Stomach (tissue), 4 donors: ENCODE data around the gene NUMB.

Source experiments
- POLR2A ChIP-seq, 4 donors: fragments of 450-650 bp; IDR thresholded peaks; one replicate each; pipeline ENCODE4 v1.6.1; 2016; ENCODE audit warnings: antibody characterized with exemption in 4 of 4, control low read depth in 2 of 4, mild to moderate bottlenecking in 1 of 4, moderate library complexity in 1 of 4
- POLR2AphosphoS5 ChIP-seq, 3 donors: sonication (generic); formaldehyde crosslinking; IDR thresholded peaks; one replicate each; pipeline ENCODE4 v1.6.1; 2016; ENCODE audit warnings: antibody characterized with exemption in 3 of 3
- TF ChIP-seq, protein P1 (sequence below), 7 experiments: fragments of 450-650 bp in 4 of 7; fragments of 200-600 bp in 3 of 7; sonication (generic) in 3 of 7; IDR thresholded peaks; one replicate each; pipeline ENCODE4 v1.5.1; 2016 to 2019; ENCODE audit warnings: antibody characterized with exemption in 7 of 7, control low read depth in 2 of 7, mild to moderate bottlenecking in 1 of 7

DNA sequence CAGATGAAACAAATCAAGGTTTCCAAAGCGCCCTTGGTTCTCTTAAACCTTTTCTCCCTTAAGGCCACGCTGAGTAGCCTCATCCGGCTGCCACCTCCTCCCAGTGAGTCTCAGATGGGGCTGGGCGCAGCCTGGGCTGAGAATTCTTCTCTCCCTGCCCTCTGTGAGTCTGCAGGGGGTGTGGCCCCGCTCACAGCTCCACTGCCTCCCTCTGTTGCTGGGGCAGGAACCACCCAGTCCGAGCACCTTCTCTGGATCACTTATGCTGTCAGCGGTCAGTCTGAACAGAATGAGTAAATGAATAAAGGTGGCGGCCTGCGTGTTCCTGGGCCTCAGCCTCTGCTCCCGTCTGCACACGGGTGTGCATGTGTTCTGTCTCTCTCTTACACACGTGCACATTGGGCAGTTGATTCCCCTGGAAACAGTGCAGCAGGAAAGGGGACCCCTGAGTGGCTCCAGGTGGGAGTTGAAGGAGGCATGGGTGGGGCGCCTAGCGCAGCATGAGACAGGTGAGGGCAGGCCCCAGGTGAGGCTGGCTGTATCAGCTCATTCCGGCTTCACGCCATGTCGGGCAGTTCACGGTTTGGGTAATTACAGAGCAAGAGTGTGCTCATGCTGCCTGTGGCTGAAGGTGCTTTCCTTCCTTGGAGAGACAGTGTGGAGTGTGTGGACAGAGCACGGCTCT is 216.7 kb downstream of the NUMB start:
- TF ChIP-seq POLR2A (IDR thresholded peaks at IDR 0.05) (no peak), POLR2AphosphoS5 (IDR thresholded peaks at IDR 0.05) (no peak)
- TF ChIP-seq, protein P1, sequence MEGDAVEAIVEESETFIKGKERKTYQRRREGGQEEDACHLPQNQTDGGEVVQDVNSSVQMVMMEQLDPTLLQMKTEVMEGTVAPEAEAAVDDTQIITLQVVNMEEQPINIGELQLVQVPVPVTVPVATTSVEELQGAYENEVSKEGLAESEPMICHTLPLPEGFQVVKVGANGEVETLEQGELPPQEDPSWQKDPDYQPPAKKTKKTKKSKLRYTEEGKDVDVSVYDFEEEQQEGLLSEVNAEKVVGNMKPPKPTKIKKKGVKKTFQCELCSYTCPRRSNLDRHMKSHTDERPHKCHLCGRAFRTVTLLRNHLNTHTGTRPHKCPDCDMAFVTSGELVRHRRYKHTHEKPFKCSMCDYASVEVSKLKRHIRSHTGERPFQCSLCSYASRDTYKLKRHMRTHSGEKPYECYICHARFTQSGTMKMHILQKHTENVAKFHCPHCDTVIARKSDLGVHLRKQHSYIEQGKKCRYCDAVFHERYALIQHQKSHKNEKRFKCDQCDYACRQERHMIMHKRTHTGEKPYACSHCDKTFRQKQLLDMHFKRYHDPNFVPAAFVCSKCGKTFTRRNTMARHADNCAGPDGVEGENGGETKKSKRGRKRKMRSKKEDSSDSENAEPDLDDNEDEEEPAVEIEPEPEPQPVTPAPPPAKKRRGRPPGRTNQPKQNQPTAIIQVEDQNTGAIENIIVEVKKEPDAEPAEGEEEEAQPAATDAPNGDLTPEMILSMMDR (IDR thresholded peaks at IDR 0.05): no peak
